Type B pancreatic cell (in vitro differentiated cells): ENCODE data around the gene ASTE1. TPM values are rescaled to one million over a fixed set of nuclear protein-coding genes. Genes with fewer than 3 reads are reported as not detected.

Experiments used
- DNase-seq: peaks from one replicate; pipeline ENCODE4 v3.0.0; 2021; ENCODE audit warnings: mixed read lengths; ENCODE audit not compliant: unreplicated experiment; ENCODE audit errors: extremely low spot score
- H3K27ac Mint-ChIP-seq: 2 replicates; pipeline ENCODE4 v1.8.0; 2021; ENCODE audit warnings: mild to moderate bottlenecking, mixed read lengths
- H3K27me3 Mint-ChIP-seq: 2 replicates; pipeline ENCODE4 v1.8.0; 2021; ENCODE audit warnings: mixed read lengths
- H3K36me3 Mint-ChIP-seq: 2 replicates; pipeline ENCODE4 v1.8.0; 2021; ENCODE audit warnings: mixed read lengths
- H3K4me1 Mint-ChIP-seq: one replicate; pipeline ENCODE4 v1.8.0; 2021; ENCODE audit warnings: mixed read lengths; ENCODE audit not compliant: unreplicated experiment
- H3K4me3 Mint-ChIP-seq: 2 replicates; pipeline ENCODE4 v1.8.0; 2021; ENCODE audit warnings: mild to moderate bottlenecking, mixed read lengths
- H3K9me3 Mint-ChIP-seq: 2 replicates; pipeline ENCODE4 v1.8.0; 2021; ENCODE audit warnings: mixed read lengths
- total RNA-seq: library from RNA; stranded (reverse); gene quantifications from 2 replicates; pipeline ENCODE4 v1.2.1, GENCODE V29; 2021; ENCODE audit warnings: low replicate concordance
- TF ChIP-seq, protein P1 (sequence below): fragments of 200-600 bp; sonication (generic); conservative IDR thresholded peaks from 2 replicates; pipeline ENCODE4 v1.5.0; 2021; ENCODE audit warnings: antibody characterized with exemption, mild to moderate bottlenecking

The ASTE1 gene
- total RNA-seq, 1 donor from 2014 or later: 11.4 TPM

DNA sequence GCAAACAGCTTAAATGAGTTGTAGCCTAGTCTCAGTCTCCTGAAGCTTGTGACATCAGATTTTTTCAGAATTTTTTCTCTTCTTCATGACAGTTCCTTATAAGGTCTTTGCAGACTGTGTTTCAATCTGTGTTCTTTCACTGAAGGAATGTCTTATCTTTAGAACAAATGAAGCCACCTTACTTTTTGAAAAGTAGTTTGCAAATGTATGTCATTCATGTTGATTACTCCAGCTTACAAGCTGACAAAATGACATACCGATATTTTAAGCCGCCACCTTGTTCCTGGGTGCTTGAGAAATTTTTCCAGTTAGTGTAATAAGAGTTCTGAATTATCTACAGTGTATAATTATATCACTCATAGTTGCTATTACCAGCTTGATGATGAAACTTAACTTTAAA lies 57.0 kb downstream of the ASTE1 start:
- no peaks in the 10 kb centered on the region for H3K27me3 Mint-ChIP-seq
- TF ChIP-seq, protein P1, sequence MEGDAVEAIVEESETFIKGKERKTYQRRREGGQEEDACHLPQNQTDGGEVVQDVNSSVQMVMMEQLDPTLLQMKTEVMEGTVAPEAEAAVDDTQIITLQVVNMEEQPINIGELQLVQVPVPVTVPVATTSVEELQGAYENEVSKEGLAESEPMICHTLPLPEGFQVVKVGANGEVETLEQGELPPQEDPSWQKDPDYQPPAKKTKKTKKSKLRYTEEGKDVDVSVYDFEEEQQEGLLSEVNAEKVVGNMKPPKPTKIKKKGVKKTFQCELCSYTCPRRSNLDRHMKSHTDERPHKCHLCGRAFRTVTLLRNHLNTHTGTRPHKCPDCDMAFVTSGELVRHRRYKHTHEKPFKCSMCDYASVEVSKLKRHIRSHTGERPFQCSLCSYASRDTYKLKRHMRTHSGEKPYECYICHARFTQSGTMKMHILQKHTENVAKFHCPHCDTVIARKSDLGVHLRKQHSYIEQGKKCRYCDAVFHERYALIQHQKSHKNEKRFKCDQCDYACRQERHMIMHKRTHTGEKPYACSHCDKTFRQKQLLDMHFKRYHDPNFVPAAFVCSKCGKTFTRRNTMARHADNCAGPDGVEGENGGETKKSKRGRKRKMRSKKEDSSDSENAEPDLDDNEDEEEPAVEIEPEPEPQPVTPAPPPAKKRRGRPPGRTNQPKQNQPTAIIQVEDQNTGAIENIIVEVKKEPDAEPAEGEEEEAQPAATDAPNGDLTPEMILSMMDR: no peak
- no peaks in the 10 kb centered on the region for H3K4me1 Mint-ChIP-seq
- H3K27ac Mint-ChIP-seq: no peak overlapping the region
- no peak for DNase-seq
- no peak overlapping the region for H3K4me3 Mint-ChIP-seq
- H3K9me3 Mint-ChIP-seq: no peaks in the 10 kb centered on the region
- H3K36me3 Mint-ChIP-seq: peaks cover 62% of the 10 kb centered on the region

DNA sequence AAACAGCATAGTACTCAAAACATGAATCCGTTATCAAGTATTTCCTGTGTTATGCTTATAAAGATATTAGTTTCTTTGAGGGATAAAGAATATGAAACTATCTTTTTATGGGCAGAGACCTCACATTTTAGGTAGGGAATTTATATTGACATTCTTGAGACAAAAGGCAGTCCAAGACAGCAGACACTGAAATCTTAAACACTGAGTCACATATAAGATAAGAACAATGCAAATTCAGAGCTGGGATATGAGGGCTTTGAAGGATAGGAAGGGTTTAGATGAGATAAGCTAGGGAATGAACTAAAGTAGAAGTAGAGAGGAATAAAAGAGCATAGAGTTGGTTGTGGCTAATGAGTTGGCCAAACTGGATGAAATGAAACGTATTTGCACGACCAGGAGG lies 58.4 kb downstream of the ASTE1 start:
- Mint-ChIP-seq H3K4me1 (no peaks in the 10 kb centered on the region), H3K27me3 (no peaks in the 10 kb centered on the region), H3K36me3 (peaks cover 62% of the 10 kb centered on the region), H3K27ac (no peak overlapping the region), H3K4me3 (no peak overlapping the region), H3K9me3 (no peaks in the 10 kb centered on the region)
- DNase-seq: no peak
- TF ChIP-seq, protein P1: no peak

DNA sequence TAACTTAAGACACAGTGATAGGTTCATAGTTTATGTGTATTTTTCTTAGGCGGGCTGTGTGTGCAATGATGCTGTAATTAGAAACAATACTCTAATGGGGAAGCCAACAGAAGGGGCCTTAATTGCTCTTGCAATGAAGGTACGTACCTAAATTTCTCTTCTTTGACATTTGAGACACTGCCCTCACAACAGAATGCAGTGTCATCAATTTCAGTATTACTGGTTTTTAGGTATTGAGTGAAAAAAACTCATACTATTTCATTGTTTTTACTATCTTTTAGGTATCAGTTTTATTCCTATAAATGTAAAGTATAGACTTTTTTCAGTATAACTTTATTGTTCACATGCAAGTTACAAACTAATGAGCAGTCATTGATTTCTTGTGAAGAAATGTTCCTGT lies 59.3 kb downstream of the ASTE1 start:
- TF ChIP-seq, protein P1: no peak
- H3K36me3 Mint-ChIP-seq: peaks cover 55% of the 10 kb centered on the region
- H3K9me3 Mint-ChIP-seq: no peaks in the 10 kb centered on the region
- DNase-seq: no peak
- H3K27me3 Mint-ChIP-seq: no peaks in the 10 kb centered on the region
- H3K4me3 Mint-ChIP-seq: no peak overlapping the region
- no peak overlapping the region for H3K27ac Mint-ChIP-seq
- no peaks in the 10 kb centered on the region for H3K4me1 Mint-ChIP-seq

DNA sequence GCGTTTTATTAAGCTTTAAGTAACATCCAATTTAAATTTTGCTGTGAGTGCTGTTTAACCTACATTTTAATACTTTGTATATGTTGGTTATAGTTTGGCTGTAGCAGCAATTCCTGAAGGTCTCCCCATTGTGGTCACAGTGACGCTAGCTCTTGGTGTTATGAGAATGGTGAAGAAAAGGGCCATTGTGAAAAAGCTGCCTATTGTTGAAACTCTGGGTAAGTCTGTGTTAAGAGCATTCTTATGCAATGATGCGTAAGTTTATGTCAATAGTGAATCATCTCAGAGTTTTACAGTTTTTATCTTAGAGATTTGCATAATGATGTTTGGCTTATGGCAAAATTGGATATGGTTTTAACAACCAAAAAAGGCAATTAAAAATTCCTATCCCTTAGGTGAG lies 62.7 kb downstream of the ASTE1 start:
- H3K4me3 Mint-ChIP-seq: no peak overlapping the region
- no peak for DNase-seq

More for the DNA sequence above, 62.7 kb downstream of the ASTE1 start:
- no peak overlapping the region for H3K27ac Mint-ChIP-seq
- H3K36me3 Mint-ChIP-seq: peaks cover 55% of the 10 kb centered on the region
- H3K27me3 Mint-ChIP-seq: no peaks in the 10 kb centered on the region
- H3K4me1 Mint-ChIP-seq: no peaks in the 10 kb centered on the region
- no peaks in the 10 kb centered on the region for H3K9me3 Mint-ChIP-seq
- TF ChIP-seq, protein P1: no peak

Other genes with a start within 250 kb of the ASTE1 start
- gene ATP2C1, start 132.7 kb downstream of the ASTE1 start, total RNA-seq: 78.3 and 81.0 TPM in 2 replicates
- gene NEK11, start 52 bp upstream of the ASTE1 start, total RNA-seq: 5.7 and 13.8 TPM in 2 replicates